ENCODE results near the gene SH2D3C.

SH2D3C gene

GRCh38 chr9:127816362-127816725 is 37.9 kb upstream of the SH2D3C start:
- Histone ChIP-seq H2AK5ac (ENCODE audit: low read length, severe bottlenecking) (no peak overlapping the region), H3K4me3 (ENCODE audit: insufficient read depth in 1 of 2, low read depth in 1 of 2, low read length in 2 of 2) (no peak overlapping the region), H3K4me1 (ENCODE audit: control insufficient read depth, insufficient read depth, low read depth, low read length) (peaks cover 4% of the 10 kb centered on the region), H2BK120ac (ENCODE audit: low read depth, low read length) (no peak overlapping the region), H3K4me2 (ENCODE audit: low read length, poor library complexity, severe bottlenecking) (no peak overlapping the region), H3K18ac (ENCODE audit: low read depth in 1 of 2, low read length in 2 of 2) (no peak overlapping the region), H3K27me3 (ENCODE audit: control insufficient read depth in 1 of 2, insufficient read depth in 1 of 2, low read length in 2 of 2) (no peaks in the 10 kb centered on the region), H4K91ac (ENCODE audit: low read length) (no peak overlapping the region), H3K79me1 (replicated peaks; ENCODE audit: low read length, poor library complexity, severe bottlenecking) (peaks cover 7% of the 10 kb centered on the region), H2BK15ac (ENCODE audit: low read depth, poor library complexity, severe bottlenecking) (no peak overlapping the region), H2AFZ (ENCODE audit: low read depth, low read length) (no peak overlapping the region), H3K4ac (ENCODE audit: low read depth in 1 of 2, low read length in 2 of 2) (no peak overlapping the region), H3K9me3 (ENCODE audit: control insufficient read depth, low read length) (no peaks in the 10 kb centered on the region), H3K36me3 (ENCODE audit: control insufficient read depth in 1 of 2, insufficient read depth in 2 of 2, low read depth in 1 of 2, low read length in 2 of 2) (peaks cover 83 to 91% of the 10 kb centered on the region in 2 experiments), H3K27ac (ENCODE audit: low read length, poor library complexity, severe bottlenecking) (no peak overlapping the region), H3K23ac (ENCODE audit: low read length in 2 of 2) (no peak overlapping the region), H3K9ac (ENCODE audit: low read length) (peak overlapping the region; percentile 60), H4K8ac (ENCODE audit: low read length) (no peak overlapping the region), H2BK12ac (ENCODE audit: low read length in 2 of 2) (no peak overlapping the region), H3K14ac (ENCODE audit: low read length in 2 of 2) (peak overlapping the region in 1 of 2 experiments; percentile 39), H2BK5ac (ENCODE audit: low read depth, low read length, poor library complexity, severe bottlenecking) (no peak overlapping the region)
- DNase-seq = no peak
- 82% methylated on average over 1 of the region's 3 CpGs for WGBS

GRCh38 chr9:127815512-127816361 is 37.3 kb upstream of the SH2D3C start:
- H3K36me3 ChIP-seq (ENCODE audit: control insufficient read depth in 1 of 2, insufficient read depth in 2 of 2, low read depth in 1 of 2, low read length in 2 of 2) = peaks cover 80 to 87% of the 10 kb centered on the region in 2 experiments
- no peak overlapping the region for H4K91ac ChIP-seq (ENCODE audit: low read length)
- H3K79me1 ChIP-seq (replicated peaks; ENCODE audit: low read length, poor library complexity, severe bottlenecking) = peaks cover 7% of the 10 kb centered on the region
- H3K9ac ChIP-seq (ENCODE audit: low read length) = peak overlapping the region; percentile 60
- no peak overlapping the region for H3K18ac ChIP-seq (ENCODE audit: low read depth in 1 of 2, low read length in 2 of 2)
- no peak overlapping the region for H2AK5ac ChIP-seq (ENCODE audit: low read length, severe bottlenecking)
- H2BK12ac ChIP-seq (ENCODE audit: low read length in 2 of 2) = no peak overlapping the region
- H2BK5ac ChIP-seq (ENCODE audit: low read depth, low read length, poor library complexity, severe bottlenecking) = no peak overlapping the region
- H2BK120ac ChIP-seq (ENCODE audit: low read depth, low read length) = no peak overlapping the region
- no peak overlapping the region for H3K4me2 ChIP-seq (ENCODE audit: low read length, poor library complexity, severe bottlenecking)
- 95% methylated on average over 33 of the region's 33 CpGs for WGBS
- no peaks in the 10 kb centered on the region for H3K9me3 ChIP-seq (ENCODE audit: control insufficient read depth, low read length)
- no peak overlapping the region for H3K4me3 ChIP-seq (ENCODE audit: insufficient read depth in 1 of 2, low read depth in 1 of 2, low read length in 2 of 2)
- H2AFZ ChIP-seq (ENCODE audit: low read depth, low read length) = no peak overlapping the region
- H3K27ac ChIP-seq (ENCODE audit: low read length, poor library complexity, severe bottlenecking) = no peak overlapping the region
- no peak overlapping the region for H3K4ac ChIP-seq (ENCODE audit: low read depth in 1 of 2, low read length in 2 of 2)
- peaks cover 4% of the 10 kb centered on the region for H3K4me1 ChIP-seq (ENCODE audit: control insufficient read depth, insufficient read depth, low read depth, low read length)
- no peak for DNase-seq
- H3K14ac ChIP-seq (ENCODE audit: low read length in 2 of 2) = no peak overlapping the region
- H3K23ac ChIP-seq (ENCODE audit: low read length in 2 of 2) = no peak overlapping the region
- peak overlapping the region; percentile 12 for H2BK15ac ChIP-seq (ENCODE audit: low read depth, poor library complexity, severe bottlenecking)
- H3K27me3 ChIP-seq (ENCODE audit: control insufficient read depth in 1 of 2, insufficient read depth in 1 of 2, low read length in 2 of 2) = no peaks in the 10 kb centered on the region
- no peak overlapping the region for H4K8ac ChIP-seq (ENCODE audit: low read length)

- no peak overlapping the region for H3K4me3 ChIP-seq (ENCODE audit: insufficient read depth in 1 of 2, low read depth in 1 of 2, low read length in 2 of 2)
- H3K27me3 ChIP-seq (ENCODE audit: control insufficient read depth in 1 of 2, insufficient read depth in 1 of 2, low read length in 2 of 2) = no peaks in the 10 kb centered on the region
- H2BK12ac ChIP-seq (ENCODE audit: low read length in 2 of 2) = no peak overlapping the region
- no peak overlapping the region for H2AK5ac ChIP-seq (ENCODE audit: low read length, severe bottlenecking)
- 95% methylated on average over 10 of the region's 11 CpGs for WGBS
- H2BK120ac ChIP-seq (ENCODE audit: low read depth, low read length) = no peak overlapping the region
- H3K27ac ChIP-seq (ENCODE audit: low read length, poor library complexity, severe bottlenecking) = no peak overlapping the region
- peaks cover 87 to 90% of the 10 kb centered on the region in 2 experiments for H3K36me3 ChIP-seq (ENCODE audit: control insufficient read depth in 1 of 2, insufficient read depth in 2 of 2, low read depth in 1 of 2, low read length in 2 of 2)
- peaks cover 9% of the 10 kb centered on the region for H3K4me1 ChIP-seq (ENCODE audit: control insufficient read depth, insufficient read depth, low read depth, low read length)
- peak overlapping the region; percentile 58 for H4K8ac ChIP-seq (ENCODE audit: low read length)
- no peak overlapping the region for H2BK15ac ChIP-seq (ENCODE audit: low read depth, poor library complexity, severe bottlenecking)
- no peak for DNase-seq
- no peak overlapping the region for H2BK5ac ChIP-seq (ENCODE audit: low read depth, low read length, poor library complexity, severe bottlenecking)
- H3K14ac ChIP-seq (ENCODE audit: low read length in 2 of 2) = no peak overlapping the region
- H3K23ac ChIP-seq (ENCODE audit: low read length in 2 of 2) = no peak overlapping the region
- no peak overlapping the region for H3K18ac ChIP-seq (ENCODE audit: low read depth in 1 of 2, low read length in 2 of 2)
- no peak overlapping the region for H4K91ac ChIP-seq (ENCODE audit: low read length)
- no peak overlapping the region for H3K4me2 ChIP-seq (ENCODE audit: low read length, poor library complexity, severe bottlenecking)
- H3K4ac ChIP-seq (ENCODE audit: low read depth in 1 of 2, low read length in 2 of 2) = no peak overlapping the region
- no peak overlapping the region for H2AFZ ChIP-seq (ENCODE audit: low read depth, low read length)
- no peaks in the 10 kb centered on the region for H3K9me3 ChIP-seq (ENCODE audit: control insufficient read depth, low read length)
- peaks cover 14% of the 10 kb centered on the region for H3K79me1 ChIP-seq (replicated peaks; ENCODE audit: low read length, poor library complexity, severe bottlenecking)
- H3K9ac ChIP-seq (ENCODE audit: low read length) = no peak overlapping the region
These were observed 36.4 kb upstream of the SH2D3C start for GRCh38 chr9:127814619-127815511.

- WGBS = 88% methylated on average over 9 of the region's 9 CpGs
These were observed 35.3 kb upstream of the SH2D3C start for GRCh38 chr9:127813686-127814226.

More at GRCh38 chr9:127813686-127814226, 35.3 kb upstream of the SH2D3C start:
- no peak overlapping the region for H3K9ac ChIP-seq (ENCODE audit: low read length)
- peaks cover 17% of the 10 kb centered on the region for H3K79me1 ChIP-seq (replicated peaks; ENCODE audit: low read length, poor library complexity, severe bottlenecking)
- no peak overlapping the region for H2BK120ac ChIP-seq (ENCODE audit: low read depth, low read length)
- H2BK12ac ChIP-seq (ENCODE audit: low read length in 2 of 2) = no peak overlapping the region
- H3K36me3 ChIP-seq (ENCODE audit: control insufficient read depth in 1 of 2, insufficient read depth in 2 of 2, low read depth in 1 of 2, low read length in 2 of 2) = peaks cover 88 to 90% of the 10 kb centered on the region in 2 experiments
- H3K27ac ChIP-seq (ENCODE audit: low read length, poor library complexity, severe bottlenecking) = no peak overlapping the region
- no peak overlapping the region for H4K8ac ChIP-seq (ENCODE audit: low read length)
- H3K4me3 ChIP-seq (ENCODE audit: insufficient read depth in 1 of 2, low read depth in 1 of 2, low read length in 2 of 2) = no peak overlapping the region
- H2AK5ac ChIP-seq (ENCODE audit: low read length, severe bottlenecking) = no peak overlapping the region
- peaks cover 12% of the 10 kb centered on the region for H3K4me1 ChIP-seq (ENCODE audit: control insufficient read depth, insufficient read depth, low read depth, low read length)
- no peak overlapping the region for H4K91ac ChIP-seq (ENCODE audit: low read length)
- H3K27me3 ChIP-seq (ENCODE audit: control insufficient read depth in 1 of 2, insufficient read depth in 1 of 2, low read length in 2 of 2) = no peaks in the 10 kb centered on the region
- no peak overlapping the region for H2AFZ ChIP-seq (ENCODE audit: low read depth, low read length)
- no peak overlapping the region for H3K4me2 ChIP-seq (ENCODE audit: low read length, poor library complexity, severe bottlenecking)
- H3K14ac ChIP-seq (ENCODE audit: low read length in 2 of 2) = no peak overlapping the region
- no peak overlapping the region for H2BK5ac ChIP-seq (ENCODE audit: low read depth, low read length, poor library complexity, severe bottlenecking)
- H3K18ac ChIP-seq (ENCODE audit: low read depth in 1 of 2, low read length in 2 of 2) = no peak overlapping the region
- no peaks in the 10 kb centered on the region for H3K9me3 ChIP-seq (ENCODE audit: control insufficient read depth, low read length)
- DNase-seq = no peak
- H3K23ac ChIP-seq (ENCODE audit: low read length in 2 of 2) = no peak overlapping the region
- H2BK15ac ChIP-seq (ENCODE audit: low read depth, poor library complexity, severe bottlenecking) = no peak overlapping the region
- no peak overlapping the region for H3K4ac ChIP-seq (ENCODE audit: low read depth in 1 of 2, low read length in 2 of 2)
